DMS53 (cell line): ENCODE measurements around the gene MXRA7.

Experiments used
- DNase-seq: peaks from one replicate; lab custom pipeline; 2025; lab: John Stamatoyannopoulos, UW

Gene MXRA7

GRCh38 chr17:76677406-76677805 is 33.4 kb downstream of the MXRA7 start:
- no peak for DNase-seq

GRCh38 chr17:76676629-76677028 is 34.1 kb downstream of the MXRA7 start:
- DNase-seq: no peak

- DNase-seq: no peak
Observed at GRCh38 chr17:76675648-76676047, 35.1 kb downstream of the MXRA7 start.

- DNase-seq: no peak
Observed at GRCh38 chr17:76674600-76674999, 36.2 kb downstream of the MXRA7 start.

- DNase-seq: no peak
Observed at GRCh38 chr17:76673729-76674128, 37.0 kb downstream of the MXRA7 start.

GRCh38 chr17:76672892-76673291 is 37.9 kb downstream of the MXRA7 start:
- DNase-seq: no peak

- peak; percentile 75 for DNase-seq
Observed at GRCh38 chr17:76672270-76672851, 38.4 kb downstream of the MXRA7 start.

- DNase-seq: no peak
Observed at GRCh38 chr17:76671912-76672262, 38.9 kb downstream of the MXRA7 start.

- peak; percentile 100 for DNase-seq
Observed at GRCh38 chr17:76671123-76671911, 39.4 kb downstream of the MXRA7 start.

GRCh38 chr17:76670718-76671122 is 40.0 kb downstream of the MXRA7 start:
- no peak for DNase-seq

- no peak for DNase-seq
Observed at GRCh38 chr17:76670020-76670717, 40.6 kb downstream of the MXRA7 start.

- no peak for DNase-seq
Observed at GRCh38 chr17:76667786-76668453, 42.8 kb downstream of the MXRA7 start.

GRCh38 chr17:76667491-76667755 is 43.3 kb downstream of the MXRA7 start:
- DNase-seq: no peak

- DNase-seq: no peak
Observed at GRCh38 chr17:76660656-76661042, 50.1 kb downstream of the MXRA7 start.

GRCh38 chr17:76659928-76660655 is 50.7 kb downstream of the MXRA7 start:
- peak; percentile 66 for DNase-seq

GRCh38 chr17:76658242-76658662 is 52.5 kb downstream of the MXRA7 start:
- DNase-seq: no peak

- no peak for DNase-seq
Observed at GRCh38 chr17:76657505-76658241, 53.1 kb downstream of the MXRA7 start.

GRCh38 chr17:76654408-76654807 is 56.4 kb downstream of the MXRA7 start:
- DNase-seq: no peak

- no peak for DNase-seq
Observed at GRCh38 chr17:76650504-76650903, 60.3 kb downstream of the MXRA7 start.

GRCh38 chr17:76646712-76647111 is 64.1 kb downstream of the MXRA7 start:
- DNase-seq: no peak

GRCh38 chr17:76645481-76645880 is 65.3 kb downstream of the MXRA7 start:
- peak; percentile 71 for DNase-seq

- peak; percentile 69 for DNase-seq
Observed at GRCh38 chr17:76644995-76645394, 65.8 kb downstream of the MXRA7 start.
